ENCODE results near the gene IQCH.

The IQCH gene

GRCh38 chr15:67303490-67304363 lies 49.1 kb downstream of the IQCH start:
- peak; percentile 4 to 66 for DNase-seq

DNA sequence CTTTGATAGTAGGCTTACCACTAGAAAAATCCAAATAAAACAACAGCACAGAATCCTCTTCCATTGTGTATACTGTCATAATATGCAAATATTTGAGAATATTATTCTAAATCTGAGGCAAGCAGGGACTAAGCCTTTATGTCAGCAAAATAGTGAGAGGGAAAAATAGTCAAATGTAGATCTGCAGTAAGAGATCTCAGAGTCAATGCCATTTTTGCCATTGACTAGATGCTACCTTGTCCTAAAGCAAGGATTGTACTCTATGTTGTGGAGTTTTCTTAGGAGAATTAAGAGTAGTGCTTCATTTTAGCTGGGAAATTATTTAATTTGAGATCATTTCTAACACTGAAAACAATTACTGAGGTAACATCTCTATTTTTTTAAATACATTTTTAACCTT lies 50.2 kb downstream of the IQCH start:
- DNase-seq, result no peak

DNA sequence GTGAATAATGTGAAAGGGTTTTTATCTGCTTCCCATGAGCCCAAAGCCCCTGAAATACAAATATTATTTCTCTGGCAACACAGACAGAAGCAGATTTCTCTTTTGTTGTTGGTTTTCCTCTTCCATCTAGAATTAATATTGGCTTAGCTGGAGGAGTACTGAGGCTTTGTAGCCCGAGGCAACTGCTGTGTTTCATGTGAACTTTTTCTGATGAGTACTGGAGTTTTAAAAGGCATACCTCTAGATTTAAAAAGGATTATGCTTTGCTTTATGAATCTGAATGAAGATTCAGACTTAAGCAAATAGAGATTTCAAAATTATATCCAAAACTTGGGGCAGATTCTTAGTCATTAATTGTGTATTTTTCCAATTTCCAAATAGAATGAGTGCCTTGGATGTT lies 50.9 kb downstream of the IQCH start:
- DNase-seq, result no peak

GRCh38 chr15:67307156-67307555 lies 52.6 kb downstream of the IQCH start:
- DNase-seq, result no peak

DNA sequence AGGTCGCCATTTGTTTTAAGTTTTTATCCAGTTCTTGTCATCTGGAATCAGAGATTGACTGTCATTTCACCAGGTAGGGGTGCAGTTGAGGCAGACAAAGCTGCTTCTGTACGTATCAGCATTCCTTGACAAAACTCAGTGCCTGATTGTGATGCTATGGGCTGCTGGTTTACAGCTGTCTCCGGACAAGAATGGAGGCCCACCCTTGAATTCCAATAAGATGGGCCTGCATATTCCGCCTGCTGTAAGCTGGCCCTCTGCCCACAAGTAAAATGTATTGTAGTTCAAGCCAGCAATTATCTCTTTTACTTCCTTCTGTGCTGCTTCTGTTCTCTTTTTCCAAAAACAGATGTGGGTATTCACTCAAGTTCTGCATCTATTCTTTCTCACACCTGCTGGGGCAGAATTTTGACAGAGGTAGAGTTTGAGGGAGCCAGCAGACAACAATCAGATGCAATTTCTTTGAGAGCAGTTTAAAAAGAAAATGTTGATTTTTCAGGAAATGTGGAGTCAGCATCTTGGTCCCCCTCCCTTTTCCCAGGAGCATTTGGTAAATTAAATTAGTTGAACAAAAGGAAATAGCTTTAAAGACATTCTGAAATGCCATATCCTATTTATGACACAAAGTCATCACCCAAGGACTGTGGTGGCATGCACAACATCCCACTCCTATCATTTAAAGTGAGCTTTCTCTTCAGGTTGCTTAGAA lies 53.5 kb downstream of the IQCH start:
- no peak for DNase-seq

- no peak for DNase-seq
Measured at GRCh38 chr15:67311731-67312130, 57.1 kb downstream of the IQCH start.

GRCh38 chr15:67319961-67320360 lies 65.4 kb downstream of the IQCH start:
- DNase-seq, result no peak

GRCh38 chr15:67321352-67321751 lies 66.8 kb downstream of the IQCH start:
- no peak for DNase-seq

DNA sequence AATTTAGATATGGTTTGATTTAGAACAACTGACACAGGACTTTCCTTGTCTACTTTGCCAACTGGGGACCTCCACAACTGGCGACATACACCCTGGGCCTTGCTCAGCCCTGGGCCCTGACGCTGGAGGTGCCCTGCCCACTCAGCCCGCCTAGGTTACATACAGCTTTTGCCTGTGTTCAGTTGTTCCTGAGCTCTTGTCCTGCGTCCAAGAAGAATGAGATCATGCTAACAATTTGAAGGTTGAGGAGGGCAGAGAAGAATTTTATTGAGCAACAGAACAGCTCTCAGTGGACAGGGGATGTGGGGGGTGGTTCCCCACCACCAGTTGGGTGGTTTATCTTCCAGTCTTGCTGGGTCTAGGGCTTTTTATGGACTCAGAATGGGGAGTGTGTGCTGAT lies 67.9 kb downstream of the IQCH start:
- DNase-seq, result no peak

GRCh38 chr15:67327312-67327711 lies 72.7 kb downstream of the IQCH start:
- DNase-seq, result no peak

GRCh38 chr15:67327737-67328136 lies 73.2 kb downstream of the IQCH start:
- DNase-seq, result no peak

DNA sequence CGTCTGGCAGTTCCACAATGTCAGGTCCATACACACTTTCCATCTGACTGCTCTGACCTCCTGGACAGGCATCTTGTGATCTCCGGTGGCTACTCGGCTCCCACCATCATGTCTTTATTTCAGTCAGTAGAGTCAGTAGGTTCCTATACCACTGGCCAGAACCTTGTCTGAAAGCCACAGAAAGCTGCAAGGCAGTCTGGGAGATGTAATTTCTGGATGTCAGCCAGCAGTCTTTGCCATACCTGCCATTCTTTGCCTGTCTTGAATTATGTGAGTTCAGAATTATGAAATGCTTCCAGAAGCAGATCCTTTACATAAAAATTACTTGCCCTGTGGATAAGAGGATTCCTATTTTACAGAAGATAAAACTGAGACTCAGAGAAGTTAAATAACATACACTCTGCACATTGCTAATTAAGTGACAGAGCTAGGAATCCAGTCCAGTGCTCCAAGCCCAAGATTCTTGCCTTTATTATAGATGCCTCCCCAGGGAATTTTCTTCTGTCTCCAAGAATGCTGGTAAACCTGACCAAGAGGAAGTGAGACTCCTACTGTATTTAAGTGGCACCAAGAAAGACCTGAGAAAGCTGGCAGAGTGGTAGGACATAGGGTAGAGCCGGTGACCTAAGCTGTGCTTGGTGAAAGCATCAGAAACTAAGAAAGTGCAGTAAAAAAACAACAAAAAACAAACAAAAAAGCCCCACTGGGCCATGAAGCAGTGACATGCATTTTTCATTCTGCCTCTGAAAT lies 75.6 kb downstream of the IQCH start:
- no peak for DNase-seq

DNA sequence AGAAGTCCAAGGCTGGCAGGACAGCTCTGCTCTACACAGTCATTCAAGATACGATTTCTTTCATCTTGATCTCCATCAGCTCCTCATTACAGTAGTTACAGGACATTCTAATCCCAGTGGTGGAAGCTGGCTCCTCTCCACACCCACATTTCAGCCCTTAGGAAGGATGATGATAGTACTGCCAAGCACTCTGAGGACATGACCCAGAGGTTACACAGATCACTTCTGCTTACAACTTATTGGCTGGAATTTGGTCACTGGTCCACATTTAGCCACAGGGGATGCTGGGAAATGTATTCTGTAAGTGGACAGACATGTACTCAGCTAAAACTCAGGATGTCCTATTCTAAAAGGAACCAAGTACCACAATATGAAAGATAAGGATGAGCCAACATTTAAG lies 77.1 kb downstream of the IQCH start:
- no peak for DNase-seq

DNA sequence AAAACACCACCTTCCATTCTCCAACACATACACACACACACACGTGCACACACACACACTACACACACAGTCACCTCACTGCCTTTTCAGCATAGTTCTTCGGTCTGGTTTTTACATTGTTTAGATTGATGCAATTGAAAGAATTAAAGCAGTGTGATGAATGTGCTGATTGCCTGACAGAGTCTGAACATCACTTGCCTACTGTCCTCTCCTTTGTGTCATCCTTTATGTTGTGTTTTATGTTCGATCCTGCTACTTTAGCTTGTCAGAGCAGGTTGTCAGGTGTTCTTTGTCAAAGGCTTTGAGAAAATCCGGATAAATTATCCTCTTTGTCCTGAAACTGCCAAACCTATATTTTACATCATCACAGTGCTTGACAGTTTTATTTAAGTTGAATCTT lies 80.4 kb downstream of the IQCH start:
- no peak for DNase-seq

- no peak for DNase-seq
Measured at GRCh38 chr15:67335534-67336222, 81.1 kb downstream of the IQCH start.

DNA sequence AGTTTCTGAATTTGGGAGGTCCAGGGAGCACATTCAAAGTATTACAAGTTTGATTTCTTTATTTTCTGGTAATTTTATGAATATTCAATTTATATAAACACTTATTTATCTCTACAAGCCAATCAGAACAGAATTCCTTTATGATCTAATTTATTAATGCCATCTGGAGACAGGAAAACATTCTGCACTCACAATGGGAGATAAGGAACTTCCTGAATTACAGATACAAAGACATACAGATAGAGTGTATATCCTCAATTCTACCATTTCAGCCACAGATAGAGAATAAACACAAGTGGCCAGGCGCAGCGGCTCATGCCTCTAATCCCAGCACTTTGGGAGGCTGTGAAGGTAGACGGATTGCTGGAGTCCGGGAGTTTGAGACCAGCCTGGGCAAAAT lies 86.0 kb downstream of the IQCH start:
- DNase-seq, result no peak

GRCh38 chr15:67341539-67341938 lies 87.0 kb downstream of the IQCH start:
- no peak for DNase-seq

DNA sequence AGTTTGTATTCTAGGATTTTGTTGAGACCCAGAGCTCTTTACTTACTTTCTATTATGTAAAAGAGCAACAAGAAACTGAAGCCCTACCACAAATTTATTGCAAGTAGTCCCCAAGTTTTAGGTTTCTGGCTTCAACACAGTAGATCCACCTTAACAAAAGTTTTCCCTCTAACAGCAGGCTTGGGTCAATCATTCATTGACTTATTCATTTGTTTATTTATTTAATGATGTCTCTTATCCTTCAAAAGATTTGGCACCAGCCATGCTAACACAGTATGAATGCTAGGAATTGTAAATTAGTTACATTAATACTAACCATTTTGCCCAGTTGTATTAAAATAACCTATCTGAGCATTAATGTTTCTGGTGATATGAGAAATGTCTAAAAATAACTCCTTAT lies 88.6 kb downstream of the IQCH start:
- DNase-seq, result no peak

GRCh38 chr15:67349634-67350033 lies 95.0 kb downstream of the IQCH start:
- DNase-seq, result no peak

DNA sequence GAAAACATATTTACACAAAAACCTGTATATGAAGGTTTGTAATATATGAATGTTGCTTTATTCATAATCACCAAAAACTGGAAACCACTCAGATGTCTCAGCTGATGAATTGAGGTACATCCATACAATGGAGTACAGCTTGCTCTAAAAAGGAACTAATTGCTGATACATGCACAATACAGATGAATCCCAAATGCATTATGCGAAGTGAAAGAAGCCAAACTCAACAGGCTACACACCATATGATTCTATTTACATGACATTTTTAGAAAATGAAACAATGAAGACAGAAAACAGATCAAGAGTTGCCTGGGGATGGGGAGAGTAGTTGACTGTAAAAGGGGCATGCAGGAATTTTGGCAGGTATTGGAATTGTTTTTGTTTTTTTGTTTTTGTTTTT lies 95.5 kb downstream of the IQCH start:
- no peak for DNase-seq

GRCh38 chr15:67358391-67358790 lies 103.8 kb downstream of the IQCH start:
- no peak for DNase-seq

GRCh38 chr15:67358812-67359211 lies 104.2 kb downstream of the IQCH start:
- DNase-seq, result no peak

GRCh38 chr15:67359431-67360079 lies 105.0 kb downstream of the IQCH start:
- DNase-seq, result no peak

All from SW 1271 (cell line).